GM18873 (cell line): ENCODE results near the gene KCNH3.

Experiments
- ATAC-seq: cut with Tn5 transposase; IDR thresholded peaks from one replicate; pipeline ENCODE4 v1.9.1; 2021; ENCODE audit warnings: mild to moderate bottlenecking, moderate library complexity, moderate number of reproducible peaks; ENCODE audit not compliant: unreplicated experiment, low FRiP score

KCNH3 gene

GRCh38 chr12:49559011-49559675 is 20.3 kb downstream of the KCNH3 start:
- no peak for ATAC-seq

- ATAC-seq = no peak
Measured at GRCh38 chr12:49560695-49561094, 21.9 kb downstream of the KCNH3 start.

GRCh38 chr12:49562233-49562632 is 23.4 kb downstream of the KCNH3 start:
- ATAC-seq = no peak

GRCh38 chr12:49562831-49563230 is 24.0 kb downstream of the KCNH3 start:
- ATAC-seq = no peak

DNA sequence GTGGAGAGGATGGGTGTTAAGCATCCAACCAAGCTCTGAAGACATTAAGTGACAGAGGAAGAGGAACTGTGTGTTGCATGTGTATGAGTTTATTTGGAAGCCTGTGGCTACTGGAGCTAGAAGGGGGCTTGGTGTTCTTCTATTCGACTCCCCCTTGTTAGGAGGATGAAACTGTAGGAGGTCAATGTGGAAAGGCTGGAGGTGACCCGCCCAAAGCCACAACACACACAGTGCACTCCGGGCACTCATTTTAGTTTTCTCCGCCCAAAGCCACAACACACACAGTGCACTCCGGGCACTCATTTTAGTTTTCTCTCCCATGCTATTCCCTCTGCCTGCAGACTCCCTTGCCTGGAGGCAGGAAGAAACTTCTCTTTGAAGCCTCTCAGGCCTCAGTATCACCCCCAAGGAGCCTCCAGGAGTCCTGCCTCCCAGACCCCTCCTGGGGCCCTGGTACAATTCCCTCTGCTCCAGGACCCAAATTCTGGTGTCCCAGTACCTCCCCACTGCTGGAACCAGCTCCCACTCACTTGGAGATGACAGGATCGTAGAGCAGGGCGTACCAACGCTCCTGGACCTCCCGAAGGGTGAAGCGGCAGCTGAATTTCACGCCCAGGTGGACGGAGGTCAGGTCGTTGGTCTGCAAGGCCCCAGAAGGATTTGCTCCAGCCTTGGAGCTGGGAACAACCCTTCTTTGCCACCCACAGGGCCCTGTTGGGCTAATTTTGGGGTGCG is 25.3 kb downstream of the KCNH3 start:
- no peak for ATAC-seq

DNA sequence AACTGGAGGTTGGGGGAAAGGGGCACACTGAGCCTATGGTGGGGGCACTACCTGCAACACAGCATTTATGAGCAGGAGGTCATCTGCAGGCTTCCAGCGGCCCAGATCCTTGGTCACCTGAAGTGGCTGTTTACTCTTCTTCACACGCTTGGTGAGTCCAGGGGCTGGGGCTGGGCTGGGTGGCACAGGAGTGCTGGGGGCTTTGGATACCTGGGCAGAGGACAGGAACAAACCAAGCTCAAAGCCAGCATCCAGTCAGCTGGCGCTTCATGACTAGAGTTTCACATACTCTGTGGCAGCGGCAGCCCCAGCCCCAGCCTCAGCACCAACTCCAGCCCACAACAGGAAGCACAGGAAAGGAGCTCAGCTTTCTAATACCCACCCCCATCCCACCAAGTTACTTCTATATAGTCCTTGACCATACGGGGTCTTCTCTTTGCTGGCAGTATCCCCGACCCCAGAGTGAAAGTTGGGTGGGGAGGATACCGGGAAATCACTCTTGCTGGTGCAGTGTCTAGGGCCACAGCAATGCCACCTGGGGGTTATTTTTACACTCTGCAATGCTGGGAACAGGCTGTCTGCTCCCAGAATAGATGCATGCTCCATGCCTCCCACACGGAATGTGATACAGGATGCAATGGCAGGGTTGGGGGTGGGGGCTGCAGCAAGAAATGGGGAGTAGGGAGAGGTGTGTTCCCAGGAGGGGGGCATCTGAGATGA is 26.0 kb downstream of the KCNH3 start:
- ATAC-seq = no peak

DNA sequence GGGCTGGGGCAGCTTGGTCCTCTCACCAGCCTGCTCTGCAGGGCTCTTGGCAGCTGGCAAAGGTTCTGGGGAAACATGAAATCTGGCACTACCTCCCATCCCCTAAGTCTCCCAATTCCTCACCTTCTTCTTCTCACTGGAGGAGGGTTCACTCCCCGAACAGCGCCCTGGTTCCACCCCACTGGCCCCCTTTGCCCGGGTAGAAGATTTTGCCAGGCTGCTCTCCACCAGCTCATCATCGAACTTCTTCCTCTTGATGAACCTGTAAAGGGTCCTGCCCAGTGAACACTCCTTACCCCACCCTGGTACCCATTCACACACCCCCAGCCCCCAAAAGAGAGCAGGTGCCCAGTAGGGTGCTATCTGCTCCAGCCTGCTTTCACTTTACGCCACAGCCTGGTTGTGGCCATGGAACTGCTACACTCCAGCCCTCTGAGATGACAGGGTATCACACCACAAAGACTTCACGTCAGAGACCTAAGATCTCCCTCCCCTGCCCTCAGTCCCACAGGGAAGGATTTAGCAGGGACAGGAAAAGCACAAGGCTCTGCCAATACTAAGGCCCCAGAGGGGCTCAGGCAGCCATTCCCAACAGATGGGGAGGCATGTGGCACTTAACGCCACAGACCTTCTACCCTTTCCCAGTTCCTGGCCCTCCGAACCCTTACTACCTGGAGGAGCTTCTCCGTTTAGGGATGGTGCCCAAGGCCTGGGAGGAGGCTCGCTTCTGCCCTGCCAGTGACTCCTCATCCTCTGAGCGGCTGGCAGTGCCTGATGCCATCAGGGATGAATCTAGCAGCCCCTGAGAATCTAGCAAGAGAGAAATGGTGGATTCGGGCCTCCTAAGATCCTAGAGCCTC is 26.8 kb downstream of the KCNH3 start:
- no peak for ATAC-seq

DNA sequence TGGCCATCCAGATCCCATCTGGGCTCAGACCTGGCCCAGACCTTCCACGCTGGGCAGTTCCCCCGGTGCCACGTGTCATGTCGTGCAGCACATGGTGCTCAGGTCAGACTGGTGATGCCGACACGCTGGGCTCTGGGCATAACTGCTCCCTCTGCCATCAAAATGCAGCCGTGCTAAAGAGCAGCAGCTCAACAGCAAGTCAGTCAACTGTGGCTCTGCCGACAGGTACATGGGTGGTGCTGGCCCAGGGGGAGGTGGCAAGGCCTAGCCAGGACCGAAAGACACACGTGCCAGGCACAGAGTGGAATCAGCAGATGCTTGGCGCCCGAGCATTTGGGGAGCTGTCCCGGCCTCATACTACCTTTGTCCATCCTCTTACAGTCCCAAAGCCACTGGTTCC is 27.5 kb downstream of the KCNH3 start:
- no peak for ATAC-seq

DNA sequence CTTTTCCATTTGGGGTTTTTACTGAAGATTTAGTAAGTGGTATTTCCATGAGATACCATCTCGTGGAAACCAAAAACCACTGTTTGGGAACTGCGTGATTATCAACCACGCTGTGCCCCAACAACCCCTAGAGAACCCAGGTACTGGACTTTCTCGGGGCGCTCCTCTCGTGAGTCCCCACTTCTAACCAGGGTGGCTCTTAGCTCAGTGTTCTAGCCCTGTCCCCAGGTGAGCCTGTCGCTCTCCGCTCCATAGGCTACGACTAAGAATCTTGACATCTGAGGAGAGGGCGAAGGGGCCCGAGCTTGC is 28.4 kb downstream of the KCNH3 start:
- peak; percentile 3 for ATAC-seq

GRCh38 chr12:49567611-49568441 is 29.0 kb downstream of the KCNH3 start, which contains the start of gene MCRS1:
TSS of gene MCRS1 (minus strand) at chr12:49568142. CDS start at chr12:49566731, 1,411 bp downstream.
- ATAC-seq = peak; percentile 77

DNA sequence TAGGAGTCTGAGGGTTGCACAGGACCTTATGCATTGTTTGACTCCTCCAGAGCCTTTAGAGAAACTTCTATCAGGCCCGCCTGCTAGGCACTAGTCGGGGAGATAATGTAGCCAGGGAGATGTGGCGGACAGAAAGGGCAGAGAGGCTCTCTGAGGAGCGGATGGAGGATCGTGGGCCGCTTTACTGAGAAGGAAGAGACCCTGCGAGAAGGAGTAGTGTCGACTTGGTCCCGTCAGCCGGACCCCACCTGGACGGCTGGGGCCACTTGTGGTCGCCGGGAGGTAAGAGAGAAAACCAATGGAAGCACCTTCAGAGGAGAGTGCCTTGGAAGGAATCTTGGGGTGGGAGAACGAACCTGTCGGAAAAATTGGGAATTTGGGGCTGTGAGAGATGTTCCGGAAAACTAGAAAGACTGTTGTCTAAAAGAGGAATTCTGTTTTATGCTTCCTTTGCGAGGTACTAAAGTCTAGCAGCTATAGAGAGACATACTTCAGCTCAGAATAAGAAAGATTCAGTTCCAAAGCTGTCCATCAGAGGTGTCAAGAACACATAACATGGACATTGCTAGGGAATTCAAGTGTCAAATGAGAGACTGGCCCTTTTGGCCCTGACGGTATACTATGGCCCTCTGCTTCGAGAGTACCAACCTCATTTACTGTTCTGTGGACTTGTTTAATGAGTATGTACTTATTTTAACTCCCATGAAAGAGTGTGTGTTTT is 29.8 kb downstream of the KCNH3 start:
- peak; percentile 2 for ATAC-seq

GRCh38 chr12:49577589-49578315 is 38.9 kb downstream of the KCNH3 start:
- ATAC-seq = no peak

- no peak for ATAC-seq
Measured at GRCh38 chr12:49578471-49579112, 39.8 kb downstream of the KCNH3 start.

GRCh38 chr12:49580572-49581535 is 42.0 kb downstream of the KCNH3 start:
- ATAC-seq = no peak

DNA sequence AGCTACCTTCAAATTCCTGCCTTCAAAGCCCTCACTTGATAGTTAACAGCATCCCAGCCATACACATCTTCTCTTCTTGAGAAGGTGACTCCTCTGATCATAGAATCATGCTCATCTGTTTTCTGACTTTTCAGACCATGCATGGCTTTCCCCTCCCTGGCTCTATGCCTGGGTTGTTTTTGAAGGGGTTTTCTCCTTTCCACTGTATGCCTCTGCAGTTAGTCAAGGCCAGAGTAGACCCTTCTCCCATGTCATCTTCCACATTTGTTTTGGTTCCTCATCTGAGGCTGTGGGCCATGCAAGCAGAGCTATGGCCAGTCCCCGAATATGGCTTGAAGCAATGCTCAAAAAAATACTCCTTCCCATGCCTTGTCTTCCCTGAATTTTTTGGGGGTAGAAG is 43.4 kb downstream of the KCNH3 start:
- no peak for ATAC-seq

DNA sequence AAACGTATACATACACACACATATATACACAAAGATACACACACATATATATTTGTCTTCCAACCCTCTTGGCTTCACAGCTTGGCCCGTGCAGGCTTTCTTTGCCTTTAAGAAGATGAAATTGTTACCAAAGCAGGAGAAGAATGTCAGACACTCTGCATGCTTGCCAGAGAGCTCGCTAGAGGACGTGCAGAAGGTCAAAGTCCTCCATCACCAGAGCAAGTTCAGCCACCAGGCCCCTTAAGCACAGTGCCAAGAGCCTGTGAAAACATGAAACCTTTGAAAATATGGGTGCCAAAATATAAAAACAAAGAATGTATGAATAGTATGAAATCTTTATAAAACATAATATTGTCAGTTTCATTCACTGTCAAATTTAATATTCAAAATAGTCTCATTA is 44.0 kb downstream of the KCNH3 start:
- no peak for ATAC-seq
